ENCODE data around the gene HNF1B. TPM values are rescaled to one million over a fixed set of nuclear protein-coding genes. Genes with fewer than 3 reads are reported as not detected.

HNF1B gene
- polyA plus RNA-seq, 3 donors from 2014 or later = not detected

DNA sequence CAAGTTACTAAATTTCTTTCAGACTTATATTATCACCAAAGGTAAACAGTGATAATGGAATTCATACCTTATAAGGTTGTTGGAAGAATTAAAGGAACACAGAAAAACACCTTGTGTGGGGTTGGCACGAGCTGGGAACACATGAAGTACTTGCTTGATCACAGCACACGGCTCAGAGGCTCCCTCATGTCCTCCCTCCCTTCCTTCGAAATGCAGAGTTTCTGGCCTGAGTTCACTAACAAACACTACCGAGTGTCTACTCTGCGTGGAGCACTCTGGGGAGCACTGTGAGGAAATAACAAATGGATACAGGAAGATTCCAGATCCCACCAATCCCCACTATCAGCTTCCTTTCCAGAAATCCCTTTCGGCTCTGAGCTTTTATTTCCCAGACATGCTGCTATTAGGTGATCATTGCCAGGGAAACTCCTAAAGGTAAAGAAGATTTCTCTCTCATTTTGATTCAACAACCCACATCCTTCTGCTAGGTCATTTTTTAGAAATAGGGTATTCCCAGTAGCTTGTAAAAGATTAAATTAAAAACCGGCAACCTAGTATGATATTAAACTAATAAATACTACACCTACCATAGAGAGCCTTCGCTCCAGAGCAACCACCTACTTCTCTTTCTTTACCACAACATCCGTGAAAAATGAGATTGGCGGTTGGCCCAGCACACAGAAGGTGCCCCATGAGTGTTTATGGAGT, 6.1 kb upstream of the HNF1B start:
- H3K4me1 Mint-ChIP-seq = no peaks in the 10 kb centered on the region
- no peaks in the 10 kb centered on the region for H3K36me3 Mint-ChIP-seq
- no peaks in the 10 kb centered on the region for H3K9me3 Mint-ChIP-seq
- DNase-seq = no peak
- no peak overlapping the region for H3K4me3 Mint-ChIP-seq
- H3K27ac Mint-ChIP-seq = no peak overlapping the region
- H3K27me3 Mint-ChIP-seq (ENCODE audit: low read depth in 3 of 3) = peaks cover 6 to 7% (median 7%) of the 10 kb centered on the region in 3 donors

- DNase-seq = no peak
- Mint-ChIP-seq H3K9me3 (no peaks in the 10 kb centered on the region), H3K27ac (no peak overlapping the region), H3K4me3 (no peak overlapping the region), H3K27me3 (ENCODE audit: low read depth in 3 of 3) (peaks cover 6 to 10% (median 8%) of the 10 kb centered on the region in 3 donors), H3K36me3 (no peaks in the 10 kb centered on the region), H3K4me1 (peaks cover 1 to 2% of the 10 kb centered on the region in 2 donors)
These were observed 5.4 kb upstream of the HNF1B start for GRCh38 chr17:37750292-37750691.

DNA sequence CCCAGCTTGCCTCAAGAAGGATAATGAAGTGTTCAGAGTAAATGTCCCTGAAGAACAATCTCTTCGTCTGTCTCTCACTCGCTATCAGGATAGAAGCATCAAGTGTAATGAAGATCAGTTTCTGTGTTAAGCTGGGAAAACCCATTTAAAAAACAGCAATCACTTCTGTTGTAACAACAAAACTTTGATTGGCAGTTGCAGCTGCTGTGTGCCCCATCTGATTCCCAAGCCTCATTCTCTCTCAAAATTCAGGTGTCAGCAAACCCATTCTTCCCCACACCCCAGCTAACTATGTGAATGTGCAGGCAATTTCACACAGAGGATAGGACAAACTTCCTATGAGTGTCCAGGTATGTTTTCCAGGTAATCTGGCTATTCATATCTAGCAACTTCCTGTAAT, 2.4 kb upstream of the HNF1B start:
- Mint-ChIP-seq H3K27ac (no peak overlapping the region), H3K27me3 (ENCODE audit: low read depth in 3 of 3) (peaks cover 6 to 16% (median 15%) of the 10 kb centered on the region in 3 donors), H3K4me1 (peaks cover 6 to 11% of the 10 kb centered on the region in 2 donors), H3K4me3 (no peak overlapping the region), H3K9me3 (no peaks in the 10 kb centered on the region), H3K36me3 (no peaks in the 10 kb centered on the region)
- no peak for DNase-seq

GRCh38 chr17:37746617-37747016, 1.8 kb upstream of the HNF1B start:
- H3K4me3 Mint-ChIP-seq = no peak overlapping the region
- peaks cover 6 to 20% (median 18%) of the 10 kb centered on the region in 3 donors for H3K27me3 Mint-ChIP-seq (ENCODE audit: low read depth in 3 of 3)
- no peaks in the 10 kb centered on the region for H3K9me3 Mint-ChIP-seq
- peaks cover 10 to 11% of the 10 kb centered on the region in 2 donors for H3K4me1 Mint-ChIP-seq
- DNase-seq = no peak
- no peak overlapping the region for H3K27ac Mint-ChIP-seq
- no peaks in the 10 kb centered on the region for H3K36me3 Mint-ChIP-seq

DNA sequence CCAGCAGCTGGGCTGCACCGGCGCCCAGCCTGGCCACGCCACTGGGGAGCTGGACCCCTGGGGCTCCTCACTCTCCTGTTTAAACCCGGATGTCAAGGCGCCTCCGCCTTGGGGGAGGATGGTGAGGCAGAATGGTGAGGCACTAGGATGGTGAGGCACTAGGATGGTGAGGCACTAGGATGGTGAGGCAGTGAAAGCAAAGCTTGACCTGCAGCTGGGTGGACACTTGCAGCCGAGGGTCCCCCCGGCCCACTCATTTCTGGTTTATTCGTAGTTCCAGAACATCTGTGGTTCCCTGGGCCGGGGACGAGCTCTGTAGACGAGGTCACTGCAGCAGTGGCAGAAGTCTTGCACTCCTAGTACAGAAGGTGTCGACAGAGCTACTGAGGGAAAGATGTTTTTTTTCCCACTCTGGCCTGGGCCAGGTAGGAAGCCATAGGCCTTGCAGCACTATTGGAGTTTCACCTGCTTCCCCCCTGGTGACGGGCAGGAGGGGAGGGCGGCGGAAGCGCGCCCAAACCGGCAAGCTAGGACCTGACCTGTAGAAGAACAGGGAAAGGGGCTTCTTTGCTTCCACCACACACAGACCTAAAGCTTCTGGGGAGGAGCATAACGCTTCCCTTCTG, 1.1 kb upstream of the HNF1B start:
- DNase-seq = no peak
- H3K27ac Mint-ChIP-seq = no peak overlapping the region
- no peaks in the 10 kb centered on the region for H3K36me3 Mint-ChIP-seq
- H3K4me3 Mint-ChIP-seq = no peak overlapping the region
- H3K9me3 Mint-ChIP-seq = no peaks in the 10 kb centered on the region
- H3K27me3 Mint-ChIP-seq (ENCODE audit: low read depth in 3 of 3) = peaks cover 6 to 27% (median 21%) of the 10 kb centered on the region in 3 donors
- H3K4me1 Mint-ChIP-seq = peaks cover 11 to 14% of the 10 kb centered on the region in 2 donors

DNA sequence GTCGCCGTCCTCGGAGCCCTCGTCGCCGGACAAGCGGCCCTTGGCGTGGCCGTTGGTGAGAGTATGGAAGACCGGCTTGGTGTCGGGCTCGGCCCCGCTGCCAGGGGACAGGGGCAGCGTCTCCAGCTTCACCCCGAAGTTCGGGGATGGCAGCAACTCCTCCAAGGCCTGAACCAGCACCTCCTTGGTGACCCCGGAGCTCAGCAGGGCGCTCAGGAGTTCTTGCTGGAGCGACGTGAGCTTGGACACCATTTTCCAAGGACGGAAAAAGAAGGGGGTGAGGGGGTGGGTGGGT, 279 bp downstream of the HNF1B start:
- no peak overlapping the region for H3K4me3 Mint-ChIP-seq
- no peaks in the 10 kb centered on the region for H3K36me3 Mint-ChIP-seq
- no peaks in the 10 kb centered on the region for H3K9me3 Mint-ChIP-seq
- H3K27me3 Mint-ChIP-seq (ENCODE audit: low read depth in 3 of 3) = peaks cover 8 to 29% (median 29%) of the 10 kb centered on the region in 3 donors
- H3K4me1 Mint-ChIP-seq = peaks cover 11 to 14% of the 10 kb centered on the region in 2 donors
- no peak overlapping the region for H3K27ac Mint-ChIP-seq
- no peak for DNase-seq

- DNase-seq = no peak
- Mint-ChIP-seq H3K9me3 (no peaks in the 10 kb centered on the region), H3K27ac (no peak overlapping the region), H3K36me3 (no peaks in the 10 kb centered on the region), H3K4me1 (peaks cover 11 to 14% of the 10 kb centered on the region in 2 donors), H3K4me3 (no peak overlapping the region), H3K27me3 (ENCODE audit: low read depth in 3 of 3) (peaks cover 8 to 34% (median 29%) of the 10 kb centered on the region in 3 donors)
These were observed 805 bp downstream of the HNF1B start for GRCh38 chr17:37743875-37744632.

GRCh38 chr17:37743612-37743874, 1.3 kb downstream of the HNF1B start:
- no peak overlapping the region for H3K27ac Mint-ChIP-seq
- no peak for DNase-seq
- H3K36me3 Mint-ChIP-seq = no peaks in the 10 kb centered on the region
- H3K4me1 Mint-ChIP-seq = peaks cover 11 to 14% of the 10 kb centered on the region in 2 donors
- peak overlapping the region in 1 of 5 donors; percentile 52 for H3K4me3 Mint-ChIP-seq
- H3K27me3 Mint-ChIP-seq (ENCODE audit: low read depth in 3 of 3) = peaks cover 8 to 36% (median 33%) of the 10 kb centered on the region in 3 donors
- H3K9me3 Mint-ChIP-seq = no peaks in the 10 kb centered on the region

DNA sequence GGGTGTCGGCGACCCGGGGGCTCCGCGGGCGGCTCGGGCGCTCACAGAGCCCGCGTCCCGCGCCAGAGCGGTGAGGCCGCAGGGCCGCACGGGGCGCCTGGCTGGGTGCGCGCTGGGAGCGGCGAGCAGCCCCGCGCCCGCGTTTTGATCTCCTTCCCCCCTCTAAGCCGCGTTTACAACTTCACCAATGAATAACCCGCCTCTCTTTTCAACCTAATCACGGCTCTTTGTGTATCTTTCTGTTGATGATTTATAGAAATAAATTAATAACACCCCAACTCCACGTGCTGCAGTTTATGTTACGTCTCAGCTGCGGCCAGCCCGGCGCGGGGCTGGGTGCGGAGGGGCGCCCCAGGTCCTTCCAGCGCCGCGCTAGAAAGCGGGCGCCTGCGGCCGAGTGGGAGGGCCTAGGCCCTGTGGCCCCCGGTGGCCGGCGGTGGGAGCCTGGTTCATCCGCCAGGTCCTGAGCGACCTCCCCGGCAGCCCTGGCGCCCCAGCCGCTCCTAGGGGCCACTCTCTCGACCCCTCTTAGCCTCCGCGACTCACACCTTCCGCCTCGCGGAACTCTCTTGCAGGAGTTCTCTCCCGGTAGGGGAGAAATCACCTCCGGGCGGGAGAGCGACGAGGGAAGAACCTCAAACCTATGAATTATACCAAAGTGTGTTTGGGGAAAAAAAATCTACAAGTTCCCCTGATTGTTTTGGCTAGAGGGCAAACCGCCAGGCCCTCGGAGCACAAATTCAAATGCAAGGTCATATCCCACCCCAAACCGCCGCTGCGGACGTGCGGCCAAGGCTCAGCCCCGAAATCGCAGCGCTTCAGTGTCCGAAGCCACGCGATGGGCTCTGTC, 1.9 kb downstream of the HNF1B start:
- Mint-ChIP-seq H3K27ac (no peak overlapping the region), H3K9me3 (no peaks in the 10 kb centered on the region), H3K27me3 (ENCODE audit: low read depth in 3 of 3) (peaks cover 8 to 39% (median 34%) of the 10 kb centered on the region in 3 donors), H3K36me3 (no peaks in the 10 kb centered on the region), H3K4me1 (peaks cover 11 to 14% of the 10 kb centered on the region in 2 donors), H3K4me3 (peak overlapping the region in 2 of 5 donors; percentile 29 to 52)
- no peak for DNase-seq

- no peaks in the 10 kb centered on the region for H3K9me3 Mint-ChIP-seq
- no peaks in the 10 kb centered on the region for H3K36me3 Mint-ChIP-seq
- no peak for DNase-seq
- peak overlapping the region in 1 of 5 donors; percentile 42 for H3K4me3 Mint-ChIP-seq
- H3K4me1 Mint-ChIP-seq = peaks cover 11 to 14% of the 10 kb centered on the region in 2 donors
- peaks cover 6 to 39% (median 32%) of the 10 kb centered on the region in 3 donors for H3K27me3 Mint-ChIP-seq (ENCODE audit: low read depth in 3 of 3)
- H3K27ac Mint-ChIP-seq = no peak overlapping the region
These were observed 2.6 kb downstream of the HNF1B start for GRCh38 chr17:37742116-37742761.

- peaks cover 6 to 40% (median 35%) of the 10 kb centered on the region in 3 donors for H3K27me3 Mint-ChIP-seq (ENCODE audit: low read depth in 3 of 3)
- H3K4me3 Mint-ChIP-seq = no peak overlapping the region
- H3K27ac Mint-ChIP-seq = no peak overlapping the region
- no peaks in the 10 kb centered on the region for H3K36me3 Mint-ChIP-seq
- H3K9me3 Mint-ChIP-seq = no peaks in the 10 kb centered on the region
- no peak for DNase-seq
- peaks cover 11 to 14% of the 10 kb centered on the region in 2 donors for H3K4me1 Mint-ChIP-seq
These were observed 3.3 kb downstream of the HNF1B start for GRCh38 chr17:37741341-37742115.

DNA sequence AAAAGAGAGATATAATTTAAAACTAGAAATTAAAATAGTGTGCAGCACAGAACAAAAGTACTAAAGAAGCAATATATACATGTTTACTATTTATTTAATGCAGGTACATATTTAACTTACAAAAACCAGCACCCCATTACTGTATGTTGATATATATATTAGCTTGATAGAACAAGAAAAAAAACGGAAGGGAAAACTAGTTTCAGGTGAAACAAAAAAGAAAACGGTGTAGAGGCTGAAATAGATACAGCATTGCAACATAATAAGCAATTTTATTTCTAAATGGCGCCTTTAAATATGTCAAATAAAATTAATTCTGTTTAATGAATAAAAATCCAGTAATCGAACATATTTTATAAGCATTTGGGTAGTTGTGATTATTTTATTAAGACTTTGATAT, 3.9 kb downstream of the HNF1B start:
- DNase-seq = no peak
- peaks cover 11 to 14% of the 10 kb centered on the region in 2 donors for H3K4me1 Mint-ChIP-seq
- H3K9me3 Mint-ChIP-seq = no peaks in the 10 kb centered on the region
- H3K4me3 Mint-ChIP-seq = no peak overlapping the region
- peaks cover 8 to 40% (median 37%) of the 10 kb centered on the region in 3 donors for H3K27me3 Mint-ChIP-seq (ENCODE audit: low read depth in 3 of 3)
- H3K27ac Mint-ChIP-seq = no peak overlapping the region
- no peaks in the 10 kb centered on the region for H3K36me3 Mint-ChIP-seq

DNA sequence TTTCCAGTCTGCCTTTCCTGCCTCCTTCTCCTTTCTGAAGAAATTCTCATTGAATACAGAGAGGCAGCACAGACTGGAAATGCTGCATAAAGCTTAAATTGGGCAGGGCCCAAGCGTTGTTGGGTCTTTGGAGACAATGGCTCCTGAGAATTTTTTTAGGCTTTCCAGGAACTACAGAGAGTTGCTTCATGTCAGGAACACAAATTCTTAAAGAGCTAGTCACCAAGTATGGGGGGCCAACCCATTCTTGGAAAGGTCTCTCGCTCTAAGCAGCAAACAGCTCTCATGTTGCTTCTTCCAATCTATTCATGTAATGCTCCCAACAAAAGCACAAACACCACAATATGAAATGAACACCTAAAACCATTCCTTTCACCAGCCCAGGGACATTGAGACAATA, 6.9 kb downstream of the HNF1B start:
- peak overlapping the region in 1 of 6 donors; percentile 1 for H3K27ac Mint-ChIP-seq
- H3K9me3 Mint-ChIP-seq = no peaks in the 10 kb centered on the region
- H3K27me3 Mint-ChIP-seq (ENCODE audit: low read depth in 3 of 3) = peaks cover 9 to 35% (median 33%) of the 10 kb centered on the region in 3 donors
- no peaks in the 10 kb centered on the region for H3K36me3 Mint-ChIP-seq
- no peak for DNase-seq
- peaks cover 0 to 8% of the 10 kb centered on the region in 2 donors for H3K4me1 Mint-ChIP-seq
- no peak overlapping the region for H3K4me3 Mint-ChIP-seq

All from immature natural killer cell (primary cell).